SK-N-SH (cell line): ENCODE measurements around the gene CCSER1. TPM values are rescaled to one million over a fixed set of nuclear protein-coding genes. Genes with fewer than 3 reads are reported as not detected.

ENCODE experiments used
- CTCF ChIA-PET: fragments of 300-600, 350-600 bp; formaldehyde crosslinking; extraction: SDS; loops from one replicate; lab custom pipeline; 2021; lab: Yijun Ruan, JAX
- POLR2A ChIA-PET: fragments of 350-600 bp; sonication (Branson Sonifier 250); formaldehyde crosslinking; extraction: SDS; loops from one replicate; lab custom pipeline; 2020; ENCODE audit warnings: antibody characterized with exemption, inconsistent platforms; lab: Yijun Ruan, JAX
- DNase-seq: peaks from one replicate; pipeline ENCODE4 v3.0.0; 2012
- H2AFZ ChIP-seq: fragments of 200-600 bp; sonication (generic); 2 replicates; pipeline ENCODE4 v1.8.1; 2016; ENCODE audit warnings: antibody characterized with exemption, mild to moderate bottlenecking, low read depth
- H3F3A ChIP-seq: fragments of 200-600 bp; sonication (generic); replicated peaks from 2 replicates; pipeline ENCODE3; 2016; ENCODE audit warnings: antibody characterized with exemption, mild to moderate bottlenecking; ENCODE audit not compliant: insufficient read depth
- H3K27ac ChIP-seq, 2 experiments: fragments of 200-500 bp in 1 of 2; fragments of 200-600 bp in 1 of 2; sonication (Bioruptor generic) in 1 of 2; sonication (generic), shearing (Covaris generic) in 1 of 2; 2 replicates each; pipeline versions ENCODE4 v1.5.1 to v1.6.1; 2014 to 2016; ENCODE audit warnings: low read depth in 2 of 2, inconsistent platforms in 1 of 2, low read length in 1 of 2, mild to moderate bottlenecking in 1 of 2, mixed read lengths in 1 of 2
- H3K27me3 ChIP-seq: fragments of 200-600 bp; sonication (generic), shearing (Covaris generic); 2 replicates; pipeline ENCODE4 v1.6.1; 2016; ENCODE audit warnings: mixed run types; ENCODE audit not compliant: insufficient read depth
- H3K36me3 ChIP-seq, 2 experiments: fragments of 200-500 bp in 1 of 2; fragments of 200-600 bp in 1 of 2; sonication (Bioruptor generic) in 1 of 2; sonication (generic) in 1 of 2; replicated peaks in 1 of 2; 2 replicates each; pipeline versions ENCODE3 to v1.5.1; 2014 to 2016; ENCODE audit warnings: low read length in 1 of 2, mild to moderate bottlenecking in 1 of 2; ENCODE audit not compliant: insufficient read depth in 2 of 2, control insufficient read depth in 1 of 2
- H3K4me1 ChIP-seq, 2 experiments: fragments of 200-500 bp in 1 of 2; fragments of 200-600 bp in 1 of 2; sonication (Bioruptor generic) in 1 of 2; sonication (generic), shearing (Covaris generic) in 1 of 2; 2 replicates each; pipeline versions ENCODE4 v1.5.1 to v1.6.1; 2014 to 2016; ENCODE audit warnings: low read depth in 1 of 2, low read length in 1 of 2, mixed run types in 1 of 2; ENCODE audit not compliant: insufficient read depth in 2 of 2, control insufficient read depth in 1 of 2
- H3K4me2 ChIP-seq: fragments of 200-600 bp; sonication (generic), shearing (Covaris generic); 2 replicates; pipeline ENCODE4 v1.6.1; 2017; ENCODE audit warnings: mixed run types
- H3K4me3 ChIP-seq, 2 experiments: fragments of 200-500 bp in 1 of 2; fragments of 200-600 bp in 1 of 2; sonication (Bioruptor generic) in 1 of 2; sonication (generic), shearing (Covaris generic) in 1 of 2; 2 replicates each; pipeline versions ENCODE4 v1.5.1 to v1.8.1; 2014 to 2016; ENCODE audit warnings: low read depth in 2 of 2, inconsistent platforms in 1 of 2, low read length in 1 of 2, mild to moderate bottlenecking in 1 of 2, mixed read lengths in 1 of 2, moderate library complexity in 1 of 2
- H3K79me2 ChIP-seq: fragments of 200-600 bp; sonication (generic); 2 replicates; pipeline ENCODE4 v1.8.1; 2017; ENCODE audit warnings: mild to moderate bottlenecking; ENCODE audit not compliant: insufficient read depth
- H3K9ac ChIP-seq: fragments of 200-600 bp; sonication (generic); 2 replicates; pipeline ENCODE4 v1.6.1; 2017; ENCODE audit warnings: mixed run types
- H3K9me2 ChIP-seq: fragments of 200-600 bp; sonication (generic); 2 replicates; pipeline ENCODE4 v1.6.1; 2017; ENCODE audit warnings: mixed run types
- H3K9me3 ChIP-seq: fragments of 200-600 bp; sonication (generic); 2 replicates; pipeline ENCODE4 v1.6.1; 2017; ENCODE audit warnings: mixed run types, mild to moderate bottlenecking, moderate library complexity
- H4K20me1 ChIP-seq: fragments of 200-600 bp; sonication (generic); 2 replicates; pipeline ENCODE4 v1.6.1; 2017; ENCODE audit warnings: mild to moderate bottlenecking, mixed run types; ENCODE audit not compliant: insufficient read depth
- CHD2 ChIP-seq: fragments of 150-350 bp; IDR thresholded peaks from 2 replicates; pipeline ENCODE4 v1.6.1; 2018; ENCODE audit warnings: low read length; ENCODE audit not compliant: partially characterized antibody
- ELF1 ChIP-seq: IDR thresholded peaks from 2 replicates; pipeline ENCODE4 v1.4.0; 2012
- EP300 ChIP-seq, 2 experiments: IDR thresholded peaks; 2 replicates each; pipeline versions ENCODE4 v1.4.0 to v1.6.1; 2012; ENCODE audit warnings: borderline replicate concordance in 1 of 2, low read depth in 1 of 2, low read length in 1 of 2
- FOXM1 ChIP-seq: IDR thresholded peaks from 2 replicates; pipeline ENCODE4 v1.4.0; 2012; ENCODE audit warnings: low read depth, mild to moderate bottlenecking
- GABPA ChIP-seq: IDR thresholded peaks from 2 replicates; pipeline ENCODE4 v1.4.0; 2012; ENCODE audit warnings: low read depth, mild to moderate bottlenecking
- GATA2 ChIP-seq: sonication (generic); formaldehyde crosslinking; IDR thresholded peaks from 2 replicates; pipeline ENCODE4 v1.5.0; 2020; ENCODE audit warnings: mild to moderate bottlenecking, missing genetic modification reagents
- JUND ChIP-seq: IDR thresholded peaks from 2 replicates; pipeline ENCODE4 v1.4.0; 2012
- MXI1 ChIP-seq: IDR thresholded peaks from 2 replicates; pipeline ENCODE4 v1.6.1; 2012; ENCODE audit warnings: mild to moderate bottlenecking, low read depth, low read length, improper control_type of control experiment
- NFIC ChIP-seq: IDR thresholded peaks from 2 replicates; pipeline ENCODE4 v1.4.0; 2012; ENCODE audit warnings: borderline replicate concordance
- PBX3 ChIP-seq: IDR thresholded peaks from 2 replicates; pipeline ENCODE4; 2012
- POLR2AphosphoS5 ChIP-seq: IDR thresholded peaks from 2 replicates; pipeline ENCODE4 v1.6.1; 2012; ENCODE audit warnings: low read depth, low read length
- RAD21 ChIP-seq: IDR thresholded peaks from 2 replicates; pipeline ENCODE4 v1.6.1; 2012; ENCODE audit warnings: mild to moderate bottlenecking, low read length
- REST ChIP-seq: IDR thresholded peaks from 2 replicates; pipeline ENCODE4 v1.6.1; 2012; ENCODE audit warnings: mild to moderate bottlenecking, low read depth, low read length, moderate library complexity
- SMC3 ChIP-seq: IDR thresholded peaks from 2 replicates; pipeline ENCODE4 v1.6.1; 2012; ENCODE audit warnings: low read depth, low read length, improper control_type of control experiment
- TCF12 ChIP-seq: IDR thresholded peaks from 2 replicates; pipeline ENCODE4 v1.4.0; 2012
- TEAD4 ChIP-seq: IDR thresholded peaks from 2 replicates; pipeline ENCODE4 v1.4.0; 2012; ENCODE audit warnings: mild to moderate bottlenecking, borderline replicate concordance; ENCODE audit not compliant: insufficient read depth
- USF2 ChIP-seq: fragments of 150-350 bp; IDR thresholded peaks from 2 replicates; pipeline ENCODE4 v1.6.1; 2017; ENCODE audit warnings: antibody characterized with exemption, low read length, low read depth, borderline replicate concordance
- YY1 ChIP-seq: IDR thresholded peaks from 2 replicates; pipeline ENCODE4 v1.4.0; 2012; ENCODE audit warnings: low read depth, mild to moderate bottlenecking
- WGBS: methylation state at CpG from one replicate; pipeline ENCODE4 v1.1.6; 2017; ENCODE audit warnings: low lambda C conversion rate; 5-methylcytosine and 5-hydroxymethylcytosine counted together
- polyA plus RNA-seq, 3 experiments: library from polyadenylated mRNA; depleted of rRNA; stranded (reverse); fragments of >200 nt; gene quantifications; 2 replicates each; pipeline ENCODE4 v1.2.3, GENCODE V29; 2012

CCSER1 gene
- polyA plus RNA-seq, 1 of the 3 experiments (the other 2 are of a cell fraction) = 0.05 TPM

- TF ChIP-seq PBX3 = no peak
- no peak for TF ChIP-seq SMC3
Measured at GRCh38 chr4:90816754-90817153, 689.6 kb downstream of the CCSER1 start (continued).

GRCh38 chr4:90824266-90825150, 697.3 kb downstream of the CCSER1 start:
- Histone ChIP-seq H3K79me2 (no peaks in the 10 kb centered on the region), H3K9me2 (no peaks in the 10 kb centered on the region), H3K9me3 (no peaks in the 10 kb centered on the region), H3K9ac (no peak overlapping the region)
- no peak for DNase-seq
- TF ChIP-seq JUND (no peak), CHD2 (no peak), GABPA (no peak), YY1 (no peak), USF2 (no peak), GATA2 (CRISPR knock-in tag) (no peak), TEAD4 (no peak), NFIC (no peak), FOXM1 (no peak), POLR2AphosphoS5 (no peak), EP300 (IDR thresholded peaks at IDR 0.05; ENCODE audit: borderline replicate concordance in 1 of 2, low read depth in 1 of 2, low read length in 1 of 2) (no peak), MXI1 (no peak), ELF1 (no peak), RAD21 (no peak), REST (no peak), TCF12 (no peak)
- TF ChIP-seq, all 33 proteins: peak for 0
- POLR2A ChIA-PET = no interaction called here
- H3K27me3 ChIP-seq = no peaks in the 10 kb centered on the region
- H3K4me3 ChIP-seq = no peak overlapping the region
- no peaks in the 10 kb centered on the region for H3K36me3 ChIP-seq
- no peak overlapping the region for H3K4me2 ChIP-seq
- no peaks in the 10 kb centered on the region; a peak in 1 of 4 replicates for H3K4me1 ChIP-seq
- H3F3A ChIP-seq = no peaks in the 10 kb centered on the region
- 0 out of 2 replicates have a peak overlapping the region, but pooled peaks have one; percentile 29 for H2AFZ ChIP-seq
- 57% methylated on average over 2 of the region's 2 CpGs for WGBS
- CTCF ChIA-PET = no interaction called here
- no peak overlapping the region for H3K27ac ChIP-seq
- H4K20me1 ChIP-seq = no peaks in the 10 kb centered on the region
